CD4-positive, alpha-beta memory T cell (primary cell): ENCODE measurements around the gene ASRGL1. TPM values are rescaled to one million over a fixed set of nuclear protein-coding genes. Genes with fewer than 3 reads are reported as not detected.
A peak's percentile ranks its signal among the peaks of the same experiment; 100 is the strongest.
"Not testable (repeated sequence)": the region's sequence is repeated elsewhere in the genome, so short reads cannot be mapped to it uniquely, and the experiment has no call there.

Experiments
- CTCF ChIA-PET: fragments of 350-600 bp; sonication (Branson Sonifier 250); formaldehyde crosslinking; loops from one replicate; lab custom pipeline; 2021; ENCODE audit warnings: inconsistent platforms; ENCODE audit not compliant: partially characterized antibody; lab: Charles Lee
- POLR2A ChIA-PET: fragments of 350-600 bp; sonication (Branson Sonifier 250); formaldehyde crosslinking; loops from one replicate; lab custom pipeline; 2021; ENCODE audit not compliant: partially characterized antibody; lab: Charles Lee
- DNase-seq, 5 donors: peaks; one replicate each; pipeline versions ENCODE4 v3.0.0 to v3.0.0-alpha.2; 2020 to 2022; ENCODE audit warnings: mixed read lengths in 1 of 5
- H3K27ac ChIP-seq: one replicate; pipeline ENCODE4 v1.7.0; 2013; ENCODE audit warnings: low read depth, low read length
- H3K27me3 ChIP-seq: 2 replicates; pipeline ENCODE4 v1.7.0; 2013; ENCODE audit warnings: mild to moderate bottlenecking, low read length, moderate library complexity; ENCODE audit not compliant: insufficient read depth
- H3K36me3 ChIP-seq: 2 replicates; pipeline ENCODE4 v1.7.0; 2013; ENCODE audit warnings: mild to moderate bottlenecking, low read length, moderate library complexity; ENCODE audit not compliant: insufficient read depth
- H3K4me1 ChIP-seq: 2 replicates; pipeline ENCODE4 v1.7.0; 2013; ENCODE audit warnings: mild to moderate bottlenecking, low read length, moderate library complexity; ENCODE audit not compliant: insufficient read depth
- H3K4me3 ChIP-seq, 2 donors: one replicate each; pipeline ENCODE4 v1.7.0; 2013; ENCODE audit warnings: low read length in 2 of 2, mild to moderate bottlenecking in 1 of 2
- H3K9me3 ChIP-seq, 2 donors: one replicate each; pipeline ENCODE4 v1.7.0; 2013; ENCODE audit warnings: low read length in 2 of 2, control low read depth in 1 of 2; ENCODE audit not compliant: control insufficient read depth in 1 of 2
- H3K27ac Mint-ChIP-seq, 7 donors: one replicate each; pipeline ENCODE4 v1.8.0; 2020 to 2021; ENCODE audit warnings: mixed read lengths in 7 of 7, mild to moderate bottlenecking in 6 of 7, inconsistent platforms in 3 of 7, moderate library complexity in 3 of 7
- H3K27me3 Mint-ChIP-seq, 2 donors: one replicate each; pipeline ENCODE4 v1.8.0; 2020 to 2021; ENCODE audit warnings: mixed read lengths in 2 of 2
- H3K36me3 Mint-ChIP-seq, 2 donors: one replicate each; pipeline ENCODE4 v1.8.0; 2020 to 2021; ENCODE audit warnings: mixed read lengths in 2 of 2, inconsistent platforms in 1 of 2, mild to moderate bottlenecking in 1 of 2
- H3K4me1 Mint-ChIP-seq, 4 donors: one replicate each; pipeline ENCODE4 v1.8.0; 2020 to 2021; ENCODE audit warnings: mixed read lengths in 4 of 4, mild to moderate bottlenecking in 1 of 4
- H3K4me3 Mint-ChIP-seq, 8 donors: one replicate each; pipeline ENCODE4 v1.8.0; 2020 to 2021; ENCODE audit warnings: mixed read lengths in 8 of 8, mild to moderate bottlenecking in 7 of 8, moderate library complexity in 6 of 8, inconsistent platforms in 3 of 8
- H3K9me3 Mint-ChIP-seq, 8 donors: one replicate each; pipeline ENCODE4 v1.8.0; 2020 to 2021; ENCODE audit warnings: mixed read lengths in 8 of 8, mild to moderate bottlenecking in 5 of 8, inconsistent platforms in 3 of 8, moderate library complexity in 1 of 8
- intact Hi-C: fragments of 100-400 bp; cut with micrococcal nuclease; formaldehyde crosslinking; loops from one replicate; pipeline ENCODE4 v1.15.1; 2023
- polyA plus RNA-seq, 2 donors: library from polyadenylated mRNA; unstranded; fragments of 300-500 nt; fragmentation: Illumina TruSeq; gene quantifications; one replicate each; pipeline ENCODE4 v1.2.3, GENCODE V29; 2021
- total RNA-seq, 2 experiments: library from RNA; stranded (reverse); gene quantifications; one replicate each; pipeline ENCODE4 v1.2.3, GENCODE V29; 2021

The ASRGL1 gene
- total and polyA plus RNA-seq, 4 experiments from 2014 or later = 1.2 to 2.1 (median 1.6) TPM

DNA sequence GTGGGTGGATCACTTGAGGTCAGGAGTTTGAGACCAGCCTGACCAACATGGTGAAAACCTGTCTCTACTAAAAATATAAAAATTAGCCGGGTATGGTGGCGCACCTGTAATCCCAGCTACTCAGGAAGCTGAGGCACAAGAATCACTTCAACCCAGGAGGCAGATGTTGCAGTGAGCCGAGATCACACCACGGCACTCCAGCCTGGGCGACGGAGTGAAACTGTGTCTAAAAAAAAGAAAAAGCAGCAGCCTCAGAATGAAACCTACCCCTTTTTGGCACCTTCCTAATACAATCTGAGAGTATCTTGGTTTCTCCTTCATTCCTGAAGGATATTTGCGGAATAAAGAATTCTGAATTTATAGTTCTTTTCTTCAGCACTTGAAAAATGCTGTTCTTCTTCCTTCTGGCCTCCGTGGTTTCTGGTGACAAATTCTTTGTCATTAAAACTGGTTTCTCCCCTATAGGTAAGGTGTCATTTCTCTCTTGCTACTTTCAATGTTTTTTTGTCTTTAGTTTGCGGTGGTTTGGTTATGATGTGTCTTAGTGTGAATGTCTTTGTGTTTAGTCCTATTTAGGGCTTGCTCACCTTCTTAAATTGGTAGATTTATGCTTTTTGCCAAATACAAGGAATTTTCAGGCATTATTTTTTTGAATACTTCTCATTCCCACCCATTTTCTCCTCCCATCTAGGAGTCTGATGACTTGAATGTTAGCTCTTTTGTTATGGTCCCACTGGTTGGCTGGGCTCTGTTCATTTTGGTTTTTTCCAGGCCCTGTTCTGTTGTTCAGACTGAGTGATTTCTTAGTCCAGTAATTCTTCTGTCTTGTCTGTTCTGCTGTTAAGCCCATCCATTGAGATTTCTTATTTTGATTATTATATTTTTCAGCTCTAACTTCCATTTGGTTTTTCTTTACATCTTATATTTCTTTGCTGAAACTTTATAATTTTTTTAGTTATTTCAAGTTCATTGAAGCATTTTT is 15.4 kb downstream of the ASRGL1 start:
- H3K4me3 ChIP-seq = no peak overlapping the region
- CTCF ChIA-PET = interaction anchor here (0.6 kb wide), 1 partner anchor 11 kb away, joined by 3 read pairs; no protein-coding TSS in a partner anchor
- no peak for DNase-seq
- no peaks in the 10 kb centered on the region for H3K36me3 ChIP-seq
- Mint-ChIP-seq H3K36me3 (no peaks in the 10 kb centered on the region), H3K27me3 (no peaks in the 10 kb centered on the region), H3K4me1 (no peaks in the 10 kb centered on the region), H3K27ac (no peak overlapping the region), H3K4me3 (no peak overlapping the region), H3K9me3 (peaks cover 0 to 1% (median 0%) of the 10 kb centered on the region in 8 donors)
- no peaks in the 10 kb centered on the region for H3K27me3 ChIP-seq
- intact Hi-C loops = no loop called here
- no peaks in the 10 kb centered on the region for H3K9me3 ChIP-seq
- no peak overlapping the region for H3K27ac ChIP-seq
- POLR2A ChIA-PET = no interaction called here
- H3K4me1 ChIP-seq = no peaks in the 10 kb centered on the region

- no peaks in the 10 kb centered on the region for H3K36me3 ChIP-seq
- no peaks in the 10 kb centered on the region for H3K4me1 ChIP-seq
- H3K9me3 ChIP-seq = no peaks in the 10 kb centered on the region
- no peaks in the 10 kb centered on the region for H3K27me3 Mint-ChIP-seq
- H3K27ac Mint-ChIP-seq = no peak overlapping the region
- ChIA-PET POLR2A (no interaction called here), CTCF (no interaction called here)
- intact Hi-C loops = no loop called here
- H3K4me1 Mint-ChIP-seq = no peaks in the 10 kb centered on the region
- DNase-seq = no peak
- no peak overlapping the region for H3K4me3 ChIP-seq
- no peak overlapping the region for H3K27ac ChIP-seq
- peaks cover 0 to 1% of the 10 kb centered on the region in 2 donors for H3K36me3 Mint-ChIP-seq
- no peaks in the 10 kb centered on the region for H3K27me3 ChIP-seq
- H3K4me3 Mint-ChIP-seq = no peak overlapping the region
- H3K9me3 Mint-ChIP-seq = no peaks in the 10 kb centered on the region
These were observed 16.6 kb downstream of the ASRGL1 start for GRCh38 chr11:62353841-62354240.

GRCh38 chr11:62358273-62358672 is 21.0 kb downstream of the ASRGL1 start:
- no peak overlapping the region for H3K4me3 Mint-ChIP-seq
- H3K4me1 Mint-ChIP-seq = no peaks in the 10 kb centered on the region
- intact Hi-C loops = no loop called here
- H3K36me3 ChIP-seq = no peaks in the 10 kb centered on the region
- H3K27ac Mint-ChIP-seq = no peak overlapping the region
- no peaks in the 10 kb centered on the region for H3K27me3 Mint-ChIP-seq
- H3K4me1 ChIP-seq = no peaks in the 10 kb centered on the region
- CTCF ChIA-PET = interaction anchor here (1.0 kb wide), 1 partner anchor 18 kb away, joined by 3 read pairs; no protein-coding TSS in a partner anchor
- H3K27me3 ChIP-seq = no peaks in the 10 kb centered on the region
- H3K4me3 ChIP-seq = no peak overlapping the region
- H3K27ac ChIP-seq = no peak overlapping the region
- POLR2A ChIA-PET = no interaction called here
- DNase-seq = no peak
- H3K9me3 ChIP-seq = no peaks in the 10 kb centered on the region
- H3K36me3 Mint-ChIP-seq = peaks cover 0 to 1% of the 10 kb centered on the region in 2 donors
- no peaks in the 10 kb centered on the region for H3K9me3 Mint-ChIP-seq

DNA sequence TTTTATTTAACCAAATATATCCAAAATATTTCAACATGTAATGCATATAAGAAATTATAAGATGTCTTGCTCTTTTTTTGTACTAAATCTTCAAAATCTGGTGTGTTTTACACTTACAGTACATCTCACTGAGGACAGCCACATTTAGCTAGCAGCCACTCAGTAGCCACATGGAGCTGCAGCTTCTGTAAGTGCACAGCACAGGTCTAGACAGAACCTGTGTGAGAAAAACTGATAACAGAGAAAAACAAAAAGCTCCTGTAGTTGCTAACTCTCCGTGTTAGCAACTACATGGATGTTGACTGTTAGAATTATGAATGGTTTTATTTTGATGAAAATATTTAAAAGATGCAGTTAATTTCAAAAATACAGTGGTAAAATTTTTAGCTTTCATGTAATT is 22.2 kb downstream of the ASRGL1 start:
- Histone ChIP-seq H3K36me3 (no peaks in the 10 kb centered on the region), H3K4me3 (no peak overlapping the region), H3K27me3 (no peaks in the 10 kb centered on the region), H3K9me3 (no peaks in the 10 kb centered on the region), H3K4me1 (no peaks in the 10 kb centered on the region), H3K27ac (no peak overlapping the region)
- no peaks in the 10 kb centered on the region for H3K4me1 Mint-ChIP-seq
- H3K27me3 Mint-ChIP-seq = no peaks in the 10 kb centered on the region
- H3K9me3 Mint-ChIP-seq = no peaks in the 10 kb centered on the region
- peaks cover 0 to 1% of the 10 kb centered on the region in 2 donors for H3K36me3 Mint-ChIP-seq
- intact Hi-C loops = no loop called here
- CTCF ChIA-PET = no interaction called here
- no peak overlapping the region for H3K4me3 Mint-ChIP-seq
- H3K27ac Mint-ChIP-seq = no peak overlapping the region
- POLR2A ChIA-PET = no interaction called here
- no peak for DNase-seq

- CTCF ChIA-PET = interaction anchor here (0.6 kb wide), 1 partner anchor 326 kb away, joined by 3 read pairs; no protein-coding TSS in a partner anchor
- Histone ChIP-seq H3K4me1 (no peaks in the 10 kb centered on the region), H3K9me3 (no peaks in the 10 kb centered on the region), H3K36me3 (no peaks in the 10 kb centered on the region), H3K27ac (no peak overlapping the region), H3K27me3 (no peaks in the 10 kb centered on the region), H3K4me3 (no peak overlapping the region)
- intact Hi-C loops = no loop called here
- peak overlapping the region in 1 of 7 donors; percentile 66 for H3K27ac Mint-ChIP-seq
- H3K27me3 Mint-ChIP-seq = no peaks in the 10 kb centered on the region
- no peak for DNase-seq
- no peak overlapping the region for H3K4me3 Mint-ChIP-seq
- H3K4me1 Mint-ChIP-seq = no peaks in the 10 kb centered on the region
- H3K36me3 Mint-ChIP-seq = peaks cover 0 to 1% of the 10 kb centered on the region in 2 donors
- H3K9me3 Mint-ChIP-seq = no peaks in the 10 kb centered on the region
- POLR2A ChIA-PET = no interaction called here
These were observed 23.4 kb downstream of the ASRGL1 start for GRCh38 chr11:62360685-62361084.

DNA sequence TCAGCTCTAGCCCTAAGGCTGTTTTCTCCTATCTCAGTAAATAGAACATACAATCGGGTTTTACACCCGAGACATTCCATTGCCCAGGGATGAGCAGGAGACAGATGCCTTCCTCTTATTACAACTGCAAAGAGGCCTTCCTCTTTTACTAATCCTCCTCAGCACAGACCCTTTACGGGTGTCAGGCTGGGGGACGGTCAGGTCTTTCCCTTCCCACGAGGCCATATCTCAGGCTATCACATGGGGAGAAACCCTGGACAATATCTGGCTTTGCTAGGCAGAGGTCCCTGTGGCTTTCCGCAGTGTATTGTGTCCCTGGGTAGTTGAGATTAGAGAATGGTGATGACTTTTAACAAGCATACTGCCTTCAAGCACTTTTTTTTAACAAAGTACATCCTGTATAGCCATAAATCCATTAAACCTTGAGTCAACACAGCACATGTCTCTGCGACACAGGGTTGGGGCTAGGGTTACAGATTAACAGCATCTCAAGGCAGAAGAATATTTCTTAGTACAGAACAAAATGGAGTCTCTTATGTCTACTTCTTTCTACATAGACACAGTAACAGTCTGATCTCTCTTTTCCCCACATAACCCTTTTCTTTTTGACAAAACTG is 31.7 kb downstream of the ASRGL1 start:
- DNase-seq, H3K27ac ChIP-seq, H3K36me3 Mint-ChIP-seq, H3K4me1 ChIP-seq, H3K27me3 Mint-ChIP-seq, H3K4me3 ChIP-seq, H3K36me3 ChIP-seq, H3K27me3 ChIP-seq, H3K9me3 Mint-ChIP-seq, H3K4me3 Mint-ChIP-seq, intact Hi-C loops, H3K9me3 ChIP-seq, POLR2A ChIA-PET: not testable (repeated sequence)
- peak overlapping the region in 1 of 7 donors; percentile 57 for H3K27ac Mint-ChIP-seq
- peaks cover 0 to 37% (median 13%) of the 10 kb centered on the region in 4 donors for H3K4me1 Mint-ChIP-seq
- CTCF ChIA-PET = interaction anchor here (1.0 kb wide), 1 partner anchor 9 kb away, joined by 3 read pairs; no protein-coding TSS in a partner anchor
